HEK293 (cell line): ENCODE results near the gene SNAI1.

ENCODE experiments used
- SALL2 ChIP-seq: fragments of 450-650 bp; formaldehyde crosslinking; IDR thresholded peaks from 2 replicates; pipeline ENCODE4 v1.5.0; 2017; ENCODE audit warnings: missing biosample characterization, mild to moderate bottlenecking, missing genetic modification characterization, borderline replicate concordance
- WT1 ChIP-seq: fragments of 450-650 bp; formaldehyde crosslinking; IDR thresholded peaks from 2 replicates; pipeline ENCODE4 v1.5.1; 2016; ENCODE audit warnings: missing biosample characterization, missing genetic modification characterization
- ZFHX2 ChIP-seq: fragments of 450-650 bp; formaldehyde crosslinking; conservative IDR thresholded peaks from 2 replicates; pipeline ENCODE4 v1.5.1; 2016; ENCODE audit warnings: missing biosample characterization, missing genetic modification characterization
- ZNF274 ChIP-seq, 2 experiments: fragments of 200-500 bp in 1 of 2; fragments of 450-650 bp in 1 of 2; sonication (Bioruptor generic) in 1 of 2; formaldehyde crosslinking in 1 of 2; IDR thresholded peaks; 2 replicates each; pipeline versions ENCODE4 v1.5.1 to v1.6.1; 2014 to 2016; ENCODE audit warnings: borderline replicate concordance in 1 of 2, inconsistent platforms in 1 of 2, low read length in 1 of 2, missing biosample characterization in 1 of 2, missing genetic modification characterization in 1 of 2
- ZNF292 ChIP-seq: fragments of 450-650 bp; formaldehyde crosslinking; IDR thresholded peaks from 2 replicates; pipeline ENCODE4 v1.5.1; 2016; ENCODE audit warnings: low read depth, missing biosample characterization, missing genetic modification characterization, borderline replicate concordance
- TF ChIP-seq, protein P1 (sequence below): fragments of 450-650 bp; formaldehyde crosslinking; IDR thresholded peaks from 2 replicates; pipeline ENCODE4 v1.5.1; 2016; ENCODE audit warnings: missing biosample characterization, missing genetic modification characterization
- TF ChIP-seq, protein P2 (sequence below): fragments of 450-650 bp; formaldehyde crosslinking; conservative IDR thresholded peaks from 2 replicates; pipeline ENCODE4 v1.5.1; 2016; ENCODE audit warnings: low read depth, missing biosample characterization, missing genetic modification characterization

DNA sequence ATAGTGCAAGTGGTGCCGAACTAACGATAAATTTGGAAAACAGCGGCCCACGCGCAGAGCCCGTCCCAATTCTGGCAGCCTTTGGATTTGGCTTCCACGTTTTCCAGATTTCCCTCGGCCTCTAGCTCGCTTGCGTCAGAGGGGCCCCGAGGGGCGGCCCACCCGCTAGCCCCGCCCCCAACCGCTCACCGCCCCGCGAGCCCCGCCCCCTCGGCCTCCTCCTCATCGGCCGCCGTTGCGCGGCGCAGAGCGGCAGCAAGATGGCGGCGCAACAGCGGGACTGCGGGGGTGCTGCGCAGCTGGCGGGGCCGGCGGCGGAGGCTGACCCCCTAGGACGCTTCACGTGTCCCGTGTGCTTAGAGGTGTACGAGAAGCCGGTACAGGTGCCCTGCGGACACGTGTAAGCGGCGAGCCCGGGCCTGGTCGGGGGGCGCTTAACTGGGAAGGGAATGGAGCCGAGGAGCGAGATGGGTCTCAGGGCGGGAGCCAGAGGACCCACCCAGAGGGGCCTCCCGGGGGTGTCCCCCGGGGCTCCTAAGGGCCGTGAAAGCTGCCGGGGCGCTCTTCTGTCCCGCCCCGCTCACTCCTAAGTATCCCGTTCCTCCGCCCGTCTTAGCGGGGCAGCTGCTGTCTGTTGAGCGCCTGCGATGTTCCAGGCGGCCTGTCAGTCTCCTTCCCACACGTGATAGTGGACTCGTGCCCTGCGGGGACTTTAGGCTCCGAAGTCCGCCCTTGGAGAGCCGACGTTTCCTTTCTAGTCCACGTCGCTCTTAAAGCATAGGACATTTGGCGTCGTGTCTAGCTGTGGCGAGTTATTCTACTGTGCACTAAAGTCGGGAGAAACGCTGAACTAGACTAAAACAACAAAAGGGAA lies 46.4 kb upstream of the SNAI1 start, which contains the start of gene RNF114:
- TF ChIP-seq, protein P1, sequence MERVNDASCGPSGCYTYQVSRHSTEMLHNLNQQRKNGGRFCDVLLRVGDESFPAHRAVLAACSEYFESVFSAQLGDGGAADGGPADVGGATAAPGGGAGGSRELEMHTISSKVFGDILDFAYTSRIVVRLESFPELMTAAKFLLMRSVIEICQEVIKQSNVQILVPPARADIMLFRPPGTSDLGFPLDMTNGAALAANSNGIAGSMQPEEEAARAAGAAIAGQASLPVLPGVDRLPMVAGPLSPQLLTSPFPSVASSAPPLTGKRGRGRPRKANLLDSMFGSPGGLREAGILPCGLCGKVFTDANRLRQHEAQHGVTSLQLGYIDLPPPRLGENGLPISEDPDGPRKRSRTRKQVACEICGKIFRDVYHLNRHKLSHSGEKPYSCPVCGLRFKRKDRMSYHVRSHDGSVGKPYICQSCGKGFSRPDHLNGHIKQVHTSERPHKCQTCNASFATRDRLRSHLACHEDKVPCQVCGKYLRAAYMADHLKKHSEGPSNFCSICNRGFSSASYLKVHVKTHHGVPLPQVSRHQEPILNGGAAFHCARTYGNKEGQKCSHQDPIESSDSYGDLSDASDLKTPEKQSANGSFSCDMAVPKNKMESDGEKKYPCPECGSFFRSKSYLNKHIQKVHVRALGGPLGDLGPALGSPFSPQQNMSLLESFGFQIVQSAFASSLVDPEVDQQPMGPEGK = peak; percentile 80
- TF ChIP-seq ZNF274 (IDR thresholded peaks at IDR 0.05; ENCODE audit: low read length) (no peak), ZNF274 (tag by site-specific recombination; IDR thresholded peaks at IDR 0.05; ENCODE audit: borderline replicate concordance) (no peak), ZNF292 (tag by site-specific recombination) (no peak), WT1 (no peak), SALL2 (no peak), ZFHX2 (tag by site-specific recombination) (peak; percentile 58)
- TF ChIP-seq, protein P2, sequence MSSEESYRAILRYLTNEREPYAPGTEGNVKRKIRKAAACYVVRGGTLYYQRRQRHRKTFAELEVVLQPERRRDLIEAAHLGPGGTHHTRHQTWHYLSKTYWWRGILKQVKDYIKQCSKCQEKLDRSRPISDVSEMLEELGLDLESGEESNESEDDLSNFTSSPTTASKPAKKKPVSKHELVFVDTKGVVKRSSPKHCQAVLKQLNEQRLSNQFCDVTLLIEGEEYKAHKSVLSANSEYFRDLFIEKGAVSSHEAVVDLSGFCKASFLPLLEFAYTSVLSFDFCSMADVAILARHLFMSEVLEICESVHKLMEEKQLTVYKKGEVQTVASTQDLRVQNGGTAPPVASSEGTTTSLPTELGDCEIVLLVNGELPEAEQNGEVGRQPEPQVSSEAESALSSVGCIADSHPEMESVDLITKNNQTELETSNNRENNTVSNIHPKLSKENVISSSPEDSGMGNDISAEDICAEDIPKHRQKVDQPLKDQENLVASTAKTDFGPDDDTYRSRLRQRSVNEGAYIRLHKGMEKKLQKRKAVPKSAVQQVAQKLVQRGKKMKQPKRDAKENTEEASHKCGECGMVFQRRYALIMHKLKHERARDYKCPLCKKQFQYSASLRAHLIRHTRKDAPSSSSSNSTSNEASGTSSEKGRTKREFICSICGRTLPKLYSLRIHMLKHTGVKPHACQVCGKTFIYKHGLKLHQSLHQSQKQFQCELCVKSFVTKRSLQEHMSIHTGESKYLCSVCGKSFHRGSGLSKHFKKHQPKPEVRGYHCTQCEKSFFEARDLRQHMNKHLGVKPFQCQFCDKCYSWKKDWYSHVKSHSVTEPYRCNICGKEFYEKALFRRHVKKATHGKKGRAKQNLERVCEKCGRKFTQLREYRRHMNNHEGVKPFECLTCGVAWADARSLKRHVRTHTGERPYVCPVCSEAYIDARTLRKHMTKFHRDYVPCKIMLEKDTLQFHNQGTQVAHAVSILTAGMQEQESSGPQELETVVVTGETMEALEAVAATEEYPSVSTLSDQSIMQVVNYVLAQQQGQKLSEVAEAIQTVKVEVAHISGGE (tag by site-specific recombination) = no peak
